Heart left ventricle (tissue), 16 donors: ENCODE results near the gene NUCKS1. TPM values are rescaled to one million over a fixed set of nuclear protein-coding genes. Genes with fewer than 3 reads are reported as not detected.

Experiments used
- ATAC-seq, 4 donors: fragments of 200-7000 bp; cut with Tn5 transposase; one replicate each; pipeline ENCODE4 v1.9.1; 2020 to 2022; ENCODE audit warnings: moderate library complexity in 4 of 4, mild to moderate bottlenecking in 3 of 4, moderate number of reproducible peaks in 1 of 4
- DNase-seq, 5 donors: peaks; one replicate each; pipeline ENCODE4 v3.0.0-alpha.2; 2020
- H3K27ac ChIP-seq, 12 donors: fragments of 200-600 bp; sonication (generic) in 4 of 12; one replicate each; pipeline versions ENCODE4 v1.5.0 to v1.8.0; 2016 to 2022; ENCODE audit warnings: mild to moderate bottlenecking in 2 of 12
- H3K27me3 ChIP-seq, 9 donors: fragments of 200-600 bp; sonication (generic) in 2 of 9; one replicate each; pipeline versions ENCODE4 v1.5.1 to v1.8.0; 2016 to 2022; ENCODE audit warnings: mild to moderate bottlenecking in 3 of 9
- H3K36me3 ChIP-seq, 9 donors: fragments of 200-600 bp; sonication (generic) in 2 of 9; one replicate each; pipeline versions ENCODE4 v1.5.0 to v1.8.0; 2018 to 2022; ENCODE audit warnings: mild to moderate bottlenecking in 2 of 9
- H3K4me1 ChIP-seq, 12 donors: fragments of 200-600 bp; sonication (generic) in 4 of 12; one replicate each; pipeline versions ENCODE4 v1.5.0 to v1.8.0; 2016 to 2022; ENCODE audit warnings: mild to moderate bottlenecking in 3 of 12
- H3K4me3 ChIP-seq, 12 donors: fragments of 200-600 bp; sonication (generic) in 4 of 12; one replicate each; pipeline versions ENCODE4 v1.5.0 to v1.8.0; 2017 to 2022; ENCODE audit warnings: mild to moderate bottlenecking in 9 of 12, moderate library complexity in 4 of 12
- H3K9me3 ChIP-seq, 12 donors: fragments of 200-600 bp; sonication (generic) in 4 of 12; one replicate each; pipeline versions ENCODE4 v1.5.0 to v1.8.0; 2016 to 2022; ENCODE audit warnings: mild to moderate bottlenecking in 1 of 12
- POLR2A ChIP-seq, 2 donors: fragments of 450-650 bp; IDR thresholded peaks; one replicate each; pipeline ENCODE4 v1.6.1; 2017; ENCODE audit warnings: antibody characterized with exemption in 2 of 2, mild to moderate bottlenecking in 2 of 2, moderate library complexity in 2 of 2
- WGBS, 4 donors: extraction: QIAGEN DNeasy Blood & Tissue Kit in 2 of 4; methylation state at CpG; one replicate each; pipeline versions ENCODE4 v1.1.5 to v1.1.7; 2013 to 2018; 5-methylcytosine and 5-hydroxymethylcytosine counted together
- intact Hi-C, 10 donors: fragments of 100-400 bp; cut with DNase I; formaldehyde crosslinking; loops; one replicate each; pipeline versions ENCODE4 v1.11.1 to v1.14.2; 2022
- polyA plus RNA-seq, 2 donors: library from polyadenylated mRNA; stranded (reverse); fragments of 200-250 nt; gene quantifications; one replicate each; pipeline ENCODE4 v1.2.3, GENCODE V29; 2013
- total RNA-seq, 9 donors: library from RNA; depleted of rRNA in 2 of 9; stranded (reverse); fragments of >200 nt in 2 of 9; fragmentation: NEBNext Ultra II Directional in 3 of 9; extraction: Animal tissue kit (Norgen Biotek cat#: 25700) in 3 of 9; gene quantifications; one replicate each; pipeline versions ENCODE4 v1.1.0 to v1.2.4, GENCODE V29; 2016 to 2023
- TF ChIP-seq, protein P1 (sequence below), 12 donors: fragments of 200-600 bp; sonication (generic) in 4 of 12; IDR thresholded peaks; one replicate each; pipeline versions ENCODE4 v1.5.0 to v1.8.0; 2018 to 2022; ENCODE audit warnings: antibody characterized with exemption in 12 of 12, mild to moderate bottlenecking in 5 of 12
- donor health status: ischemic (EF 13 %, LVEDD 7.1; RV severe dilation, severe dysfunction).
- donor health status: healthy with polysubstance abuse.
- donor health status: DM: no; HTN: yes; CAD: no.
- donor health status: DM: no; HTN: no; CAD: no.
- donor health status: ischemic (EF 25% LVEDD 6.9; RV normal size, moderate dysfunction).
- donor health status: ischemic (EF 25% LVEDD 5.7; RV mildly dilated, moderate dysfunction).
- donor health status: healthy.
- donor health status: DM: yes; HTN: yes; CAD: no.
- donor health status: ischemic (EF 35%, LVEDD 5.7; RV mildly dilated, moderate dysfunction).
- donor health status: nonischemic (EF 11% LVEDD 7.7; RV severe dilation, severe dysfunction).
- donor health status: DM: yes; HTN: yes; CAD: no.
- donor health status: PGD.
- donor health status: ischemic (EF 29% LVEDD 5.4; RV normal size, mild dysfunction).
- donor health status: nonischemic (EF 23%, LVEDD 6.1; RV moderate dilation, normal function).

The NUCKS1 gene
- total and polyA plus RNA-seq, 11 donors, result 73.4 to 240 (median 198) TPM

DNA sequence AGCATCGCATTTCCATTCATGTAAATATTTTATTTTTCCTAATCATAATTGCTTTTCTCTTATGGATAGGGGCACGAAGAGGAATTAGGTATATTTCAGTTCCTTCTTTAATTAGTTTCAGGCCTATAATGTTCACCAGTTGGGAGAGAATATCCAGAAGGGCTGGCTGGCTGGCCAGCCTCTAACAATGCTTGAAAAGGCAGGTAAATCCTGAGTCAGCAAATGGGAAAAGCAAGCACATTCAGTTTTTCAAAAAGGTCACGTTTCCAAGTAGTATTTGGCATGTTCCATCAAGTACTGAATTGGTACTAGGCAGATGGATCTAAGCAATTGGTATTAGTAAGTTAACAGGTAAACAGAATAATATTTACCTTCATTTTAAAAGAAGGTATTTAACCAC lies 17.3 kb upstream of the NUCKS1 start:
- Histone ChIP-seq H3K4me1 (no peaks in the 10 kb centered on the region), H3K9me3 (no peaks in the 10 kb centered on the region), H3K27ac (no peak overlapping the region), H3K36me3 (peaks cover 0 to 34% (median 14%) of the 10 kb centered on the region in 9 donors), H3K27me3 (no peaks in the 10 kb centered on the region), H3K4me3 (no peak overlapping the region)
- no peak for ATAC-seq
- intact Hi-C loops, result no loop called here
- TF ChIP-seq, protein P1, sequence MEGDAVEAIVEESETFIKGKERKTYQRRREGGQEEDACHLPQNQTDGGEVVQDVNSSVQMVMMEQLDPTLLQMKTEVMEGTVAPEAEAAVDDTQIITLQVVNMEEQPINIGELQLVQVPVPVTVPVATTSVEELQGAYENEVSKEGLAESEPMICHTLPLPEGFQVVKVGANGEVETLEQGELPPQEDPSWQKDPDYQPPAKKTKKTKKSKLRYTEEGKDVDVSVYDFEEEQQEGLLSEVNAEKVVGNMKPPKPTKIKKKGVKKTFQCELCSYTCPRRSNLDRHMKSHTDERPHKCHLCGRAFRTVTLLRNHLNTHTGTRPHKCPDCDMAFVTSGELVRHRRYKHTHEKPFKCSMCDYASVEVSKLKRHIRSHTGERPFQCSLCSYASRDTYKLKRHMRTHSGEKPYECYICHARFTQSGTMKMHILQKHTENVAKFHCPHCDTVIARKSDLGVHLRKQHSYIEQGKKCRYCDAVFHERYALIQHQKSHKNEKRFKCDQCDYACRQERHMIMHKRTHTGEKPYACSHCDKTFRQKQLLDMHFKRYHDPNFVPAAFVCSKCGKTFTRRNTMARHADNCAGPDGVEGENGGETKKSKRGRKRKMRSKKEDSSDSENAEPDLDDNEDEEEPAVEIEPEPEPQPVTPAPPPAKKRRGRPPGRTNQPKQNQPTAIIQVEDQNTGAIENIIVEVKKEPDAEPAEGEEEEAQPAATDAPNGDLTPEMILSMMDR (IDR thresholded peaks at IDR 0.05), result no peak
- TF ChIP-seq POLR2A (IDR thresholded peaks at IDR 0.05), result no peak
- WGBS, 4 donors, result 84 to 96% (median 87%) methylated on average over 3 of the region's 3 CpGs
- DNase-seq, result no peak

DNA sequence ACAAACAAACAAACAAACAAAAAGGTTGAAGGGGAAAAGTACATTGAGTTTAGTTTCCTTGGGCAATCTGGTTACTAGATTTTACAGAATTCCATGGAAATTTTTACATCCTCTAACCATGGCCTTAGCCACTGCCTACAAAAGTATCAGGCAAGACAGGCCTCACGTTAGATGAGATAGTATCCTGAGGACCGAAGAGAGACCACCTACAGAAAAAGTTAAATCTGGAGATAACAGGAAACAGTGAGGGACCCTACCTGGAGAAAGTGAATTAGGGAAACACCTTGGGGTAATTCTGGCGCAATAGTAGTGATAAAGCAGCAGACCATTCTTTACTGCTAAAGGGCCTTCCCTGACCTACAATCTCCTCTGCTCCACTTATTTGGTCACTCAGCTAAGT lies 16.6 kb upstream of the NUCKS1 start:
- DNase-seq (no peak), ATAC-seq (no peak)
- H3K27me3 ChIP-seq, result no peaks in the 10 kb centered on the region
- H3K9me3 ChIP-seq, result no peaks in the 10 kb centered on the region
- no peaks in the 10 kb centered on the region for H3K4me1 ChIP-seq
- H3K36me3 ChIP-seq, result peaks cover 0 to 34% (median 14%) of the 10 kb centered on the region in 9 donors
- WGBS, 4 donors, result 64 to 97% (median 79%) methylated on average over 3 of the region's 3 CpGs
- H3K4me3 ChIP-seq, result no peak overlapping the region
- H3K27ac ChIP-seq, result no peak overlapping the region
- TF ChIP-seq, protein P1 (IDR thresholded peaks at IDR 0.05), result no peak
- TF ChIP-seq POLR2A (IDR thresholded peaks at IDR 0.05), result no peak
- intact Hi-C loops, result no loop called here

DNA sequence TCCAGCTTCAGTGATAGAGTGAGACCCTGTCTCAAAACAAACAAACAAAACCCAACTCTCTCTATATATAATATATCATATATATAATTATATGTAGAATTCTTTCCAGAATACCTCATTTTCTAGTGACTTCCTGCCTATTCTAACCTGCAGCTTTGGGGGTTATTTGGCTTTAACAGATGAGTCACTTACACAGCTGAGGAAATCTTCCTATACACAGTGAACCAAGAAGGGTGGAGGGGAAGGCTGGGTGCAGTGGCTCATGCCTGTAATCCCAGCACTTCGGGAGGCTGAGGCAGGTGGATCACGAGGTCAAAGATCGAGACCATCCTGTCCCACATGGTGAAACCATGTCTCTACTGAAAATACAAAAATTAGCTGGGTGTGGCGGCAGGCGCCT lies 16.1 kb upstream of the NUCKS1 start:
- ATAC-seq (no peak), DNase-seq (no peak)
- Histone ChIP-seq H3K27ac (no peak overlapping the region), H3K9me3 (no peaks in the 10 kb centered on the region), H3K27me3 (no peaks in the 10 kb centered on the region), H3K36me3 (peaks cover 0 to 32% (median 14%) of the 10 kb centered on the region in 9 donors), H3K4me1 (no peaks in the 10 kb centered on the region), H3K4me3 (no peak overlapping the region)
- TF ChIP-seq, protein P1 (IDR thresholded peaks at IDR 0.05), result no peak
- TF ChIP-seq POLR2A (IDR thresholded peaks at IDR 0.05), result no peak
- WGBS, 4 donors, result 74 to 78% (median 77%) methylated on average over 5 of the region's 5 CpGs
- intact Hi-C loops, result no loop called here

DNA sequence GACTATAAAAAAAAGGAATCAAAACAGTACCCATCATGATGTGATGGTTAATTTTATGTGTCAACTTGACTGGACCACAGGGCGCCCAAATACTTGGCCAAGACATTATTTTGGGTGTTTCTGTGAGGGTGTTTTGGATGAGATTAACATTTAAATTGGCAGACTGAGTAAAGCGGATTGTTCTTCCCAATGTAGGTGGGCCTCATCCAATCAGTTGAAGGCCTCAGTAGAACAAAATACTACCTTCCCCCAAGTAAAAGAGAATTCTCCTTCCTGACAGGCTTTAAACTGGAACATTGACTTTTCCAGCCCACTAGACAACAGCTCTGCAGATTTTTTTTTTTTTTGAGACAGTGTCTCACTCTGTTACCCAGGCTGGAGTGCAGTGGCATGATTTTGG lies 14.6 kb upstream of the NUCKS1 start:
- H3K9me3 ChIP-seq, result no peaks in the 10 kb centered on the region
- peaks cover 0 to 22% (median 2%) of the 10 kb centered on the region in 9 donors for H3K36me3 ChIP-seq
- no peaks in the 10 kb centered on the region for H3K27me3 ChIP-seq
- no peak overlapping the region for H3K4me3 ChIP-seq
- H3K27ac ChIP-seq, result no peak overlapping the region
- WGBS, 4 donors, result 93 to 98% (median 95%) methylated on average over 2 of the region's 2 CpGs
- H3K4me1 ChIP-seq, result no peaks in the 10 kb centered on the region
- DNase-seq (no peak), ATAC-seq (no peak)
- TF ChIP-seq POLR2A (IDR thresholded peaks at IDR 0.05), result no peak
- TF ChIP-seq, protein P1 (IDR thresholded peaks at IDR 0.05), result no peak
- intact Hi-C loops, result no loop called here
